ENCODE measurements around the gene CYSTM1. TPM values are rescaled to one million over a fixed set of nuclear protein-coding genes. Genes with fewer than 3 reads are reported as not detected.

Gene CYSTM1
- total RNA-seq, 2 donors from 2014 or later, result 37.0 to 51.7 TPM

DNA sequence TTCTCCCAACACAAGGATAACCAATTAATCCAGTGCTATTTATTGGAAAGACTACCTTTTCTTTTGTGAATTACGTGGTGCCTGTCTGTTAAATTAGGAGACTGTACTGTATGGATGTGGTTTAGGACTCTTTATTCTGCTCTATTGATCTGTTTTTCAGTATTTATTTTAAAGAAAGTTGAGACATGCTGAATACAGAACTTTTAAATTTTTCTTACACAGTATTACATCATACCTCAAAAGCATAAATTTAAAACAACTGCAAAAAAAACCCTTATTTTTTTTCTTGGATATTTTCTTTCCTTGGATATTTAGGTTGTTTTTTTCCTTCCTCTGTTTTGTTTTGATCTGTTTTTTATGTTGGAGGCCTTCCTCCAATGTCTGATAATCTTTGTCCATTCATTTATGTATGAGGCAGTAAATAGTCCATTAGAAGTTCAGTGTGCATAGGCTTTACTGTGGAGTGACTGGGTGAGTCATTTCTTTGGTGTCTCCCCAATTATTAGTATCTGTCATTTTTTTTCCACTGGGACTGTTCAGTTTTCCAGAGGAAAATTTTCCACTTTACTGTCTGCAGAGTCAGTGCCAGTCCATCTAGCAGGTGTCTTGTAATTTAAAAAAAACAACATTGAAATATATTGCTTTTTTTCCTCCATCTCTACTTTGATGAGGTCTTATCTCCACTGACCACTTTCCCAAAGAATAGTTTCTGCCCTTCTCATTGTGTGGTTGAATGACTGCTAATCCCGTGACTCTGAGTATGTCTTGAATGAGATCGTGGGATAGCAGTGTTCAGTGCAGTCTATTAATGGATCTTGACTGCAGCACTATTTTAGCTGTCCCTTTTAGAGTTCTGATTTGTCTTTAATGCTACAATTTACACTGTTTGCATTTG, 15.2 kb downstream of the CYSTM1 start:
- WGBS, result 68% methylated on average over 3 of the region's 3 CpGs
- DNase-seq (ENCODE audit: low spot score), result no peak
- no peak overlapping the region for H3K27ac ChIP-seq
- no peaks in the 10 kb centered on the region for H3K9me3 ChIP-seq
- H3K27me3 ChIP-seq (replicated peaks; ENCODE audit: insufficient read depth), result no peaks in the 10 kb centered on the region
- TF ChIP-seq POLR2AphosphoS5 (IDR thresholded peaks at IDR 0.05) (no peak), POLR2A (IDR thresholded peaks at IDR 0.05) (no peak)
- TF ChIP-seq, protein P1, sequence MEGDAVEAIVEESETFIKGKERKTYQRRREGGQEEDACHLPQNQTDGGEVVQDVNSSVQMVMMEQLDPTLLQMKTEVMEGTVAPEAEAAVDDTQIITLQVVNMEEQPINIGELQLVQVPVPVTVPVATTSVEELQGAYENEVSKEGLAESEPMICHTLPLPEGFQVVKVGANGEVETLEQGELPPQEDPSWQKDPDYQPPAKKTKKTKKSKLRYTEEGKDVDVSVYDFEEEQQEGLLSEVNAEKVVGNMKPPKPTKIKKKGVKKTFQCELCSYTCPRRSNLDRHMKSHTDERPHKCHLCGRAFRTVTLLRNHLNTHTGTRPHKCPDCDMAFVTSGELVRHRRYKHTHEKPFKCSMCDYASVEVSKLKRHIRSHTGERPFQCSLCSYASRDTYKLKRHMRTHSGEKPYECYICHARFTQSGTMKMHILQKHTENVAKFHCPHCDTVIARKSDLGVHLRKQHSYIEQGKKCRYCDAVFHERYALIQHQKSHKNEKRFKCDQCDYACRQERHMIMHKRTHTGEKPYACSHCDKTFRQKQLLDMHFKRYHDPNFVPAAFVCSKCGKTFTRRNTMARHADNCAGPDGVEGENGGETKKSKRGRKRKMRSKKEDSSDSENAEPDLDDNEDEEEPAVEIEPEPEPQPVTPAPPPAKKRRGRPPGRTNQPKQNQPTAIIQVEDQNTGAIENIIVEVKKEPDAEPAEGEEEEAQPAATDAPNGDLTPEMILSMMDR (IDR thresholded peaks at IDR 0.05), result no peak
- intact Hi-C loops (cut with DNase I), result no loop called here
- no peaks in the 10 kb centered on the region for H3K36me3 ChIP-seq
- no peak overlapping the region for H3K4me3 ChIP-seq
- no peaks in the 10 kb centered on the region for H3K4me1 ChIP-seq (replicated peaks)

DNA sequence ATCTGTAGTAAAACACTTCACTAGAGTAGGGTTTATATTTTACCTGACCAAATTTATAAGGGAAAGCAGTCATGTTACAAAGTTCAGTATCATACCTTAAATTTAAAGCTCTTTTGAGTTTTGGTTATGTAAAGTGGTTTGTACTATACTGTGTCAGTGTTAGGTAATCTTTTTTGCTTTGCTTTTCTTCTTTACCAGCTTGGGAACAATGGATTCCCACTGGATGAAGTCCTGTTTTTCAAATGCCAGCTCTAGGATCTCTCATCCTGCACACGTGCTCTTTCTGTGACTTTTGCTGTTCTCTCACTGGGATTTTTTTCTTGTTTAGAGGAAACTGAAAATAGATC, 15.9 kb downstream of the CYSTM1 start:
- H3K4me1 ChIP-seq (replicated peaks), result no peaks in the 10 kb centered on the region
- H3K27ac ChIP-seq, result no peak overlapping the region
- no peaks in the 10 kb centered on the region for H3K27me3 ChIP-seq (replicated peaks; ENCODE audit: insufficient read depth)
- no peak for DNase-seq (ENCODE audit: low spot score)
- intact Hi-C loops (cut with DNase I), result no loop called here
- 0% methylated on average over 1 of the region's 1 CpG for WGBS
- no peaks in the 10 kb centered on the region for H3K36me3 ChIP-seq
- H3K4me3 ChIP-seq, result no peak overlapping the region
- no peaks in the 10 kb centered on the region for H3K9me3 ChIP-seq
- TF ChIP-seq POLR2AphosphoS5 (IDR thresholded peaks at IDR 0.05) (no peak), POLR2A (IDR thresholded peaks at IDR 0.05) (no peak)
- TF ChIP-seq, protein P1 (IDR thresholded peaks at IDR 0.05), result no peak

DNA sequence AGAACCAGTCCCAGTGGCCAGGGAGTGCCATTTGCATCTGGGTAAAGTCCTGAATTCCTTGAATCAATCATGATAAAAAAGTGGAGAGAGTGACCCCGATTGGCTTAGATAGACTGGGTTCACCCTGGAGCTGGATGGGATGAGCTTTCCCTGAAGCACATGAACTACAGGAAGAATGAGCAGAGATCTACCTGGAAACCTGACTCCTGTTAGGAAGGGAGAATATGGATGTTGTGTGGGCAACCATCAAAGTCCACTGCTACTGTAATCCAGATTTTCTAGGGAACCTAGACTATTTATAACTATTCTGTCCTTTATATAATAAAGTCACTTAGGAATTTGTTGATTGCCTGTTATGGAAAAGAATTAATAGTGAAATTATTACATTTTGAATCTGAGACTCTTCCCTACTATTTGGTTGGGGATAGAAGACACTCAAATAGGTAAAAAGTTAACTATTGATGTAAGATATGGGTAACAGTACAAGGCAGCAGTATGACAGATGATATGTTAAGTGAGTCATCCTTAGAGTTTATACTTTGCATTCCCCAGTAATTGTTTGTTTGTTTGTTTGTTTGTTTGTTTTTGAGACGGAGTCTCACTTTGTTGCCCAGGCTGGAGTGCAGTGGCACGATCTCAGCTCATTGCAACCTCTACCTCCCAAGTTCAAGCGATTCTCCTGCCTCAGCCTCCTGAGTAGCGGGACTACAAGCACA, 17.9 kb downstream of the CYSTM1 start:
- no peak overlapping the region for H3K4me3 ChIP-seq
- no peak for TF ChIP-seq POLR2A (IDR thresholded peaks at IDR 0.05)
- TF ChIP-seq POLR2AphosphoS5 (IDR thresholded peaks at IDR 0.05), result no peak
- TF ChIP-seq, protein P1 (IDR thresholded peaks at IDR 0.05), result no peak
- H3K4me1 ChIP-seq (replicated peaks), result no peaks in the 10 kb centered on the region
- H3K36me3 ChIP-seq, result no peaks in the 10 kb centered on the region
- intact Hi-C loops (cut with DNase I), result no loop called here
- no peak for DNase-seq (ENCODE audit: low spot score)
- no peak overlapping the region for H3K27ac ChIP-seq
- H3K9me3 ChIP-seq, result no peaks in the 10 kb centered on the region
- H3K27me3 ChIP-seq (replicated peaks; ENCODE audit: insufficient read depth), result no peaks in the 10 kb centered on the region
- 94% methylated on average over 5 of the region's 5 CpGs for WGBS

DNA sequence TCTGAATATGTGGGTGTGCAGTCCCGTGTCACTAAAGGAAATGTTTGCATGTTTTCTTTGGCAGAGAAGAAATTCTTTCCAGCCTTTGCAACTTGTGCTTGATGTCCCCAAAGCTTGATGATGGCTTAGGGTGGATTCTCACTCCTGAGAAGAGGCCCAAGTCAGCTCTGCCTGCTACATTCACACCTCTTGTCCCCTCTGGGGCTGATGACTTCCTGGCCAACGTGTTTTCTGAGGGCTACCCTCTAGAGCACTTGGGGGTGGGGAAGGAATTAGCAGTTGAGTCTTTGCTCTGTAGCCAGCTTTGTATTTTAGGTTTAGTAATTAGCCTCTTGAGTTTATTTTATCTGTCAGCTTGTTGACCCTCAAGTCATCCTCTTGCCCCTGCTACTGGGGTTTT, 19.7 kb downstream of the CYSTM1 start:
- H3K27me3 ChIP-seq (replicated peaks; ENCODE audit: insufficient read depth), result no peaks in the 10 kb centered on the region
- H3K4me1 ChIP-seq (replicated peaks), result no peaks in the 10 kb centered on the region
- intact Hi-C loops (cut with DNase I), result no loop called here
- TF ChIP-seq, protein P1 (IDR thresholded peaks at IDR 0.05), result no peak
- no peak for TF ChIP-seq POLR2AphosphoS5 (IDR thresholded peaks at IDR 0.05)
- TF ChIP-seq POLR2A (IDR thresholded peaks at IDR 0.05), result no peak
- no peaks in the 10 kb centered on the region for H3K9me3 ChIP-seq
- DNase-seq (ENCODE audit: low spot score), result no peak
- H3K27ac ChIP-seq, result no peak overlapping the region
- 50% methylated on average over 2 of the region's 2 CpGs for WGBS
- no peak overlapping the region for H3K4me3 ChIP-seq
- no peaks in the 10 kb centered on the region for H3K36me3 ChIP-seq
